ENCODE measurements around the gene KIAA0232. TPM values are rescaled to one million over a fixed set of nuclear protein-coding genes. Genes with fewer than 3 reads are reported as not detected.

The KIAA0232 gene
- total and polyA plus RNA-seq, 2 donors = 10.5 to 12.8 TPM

DNA sequence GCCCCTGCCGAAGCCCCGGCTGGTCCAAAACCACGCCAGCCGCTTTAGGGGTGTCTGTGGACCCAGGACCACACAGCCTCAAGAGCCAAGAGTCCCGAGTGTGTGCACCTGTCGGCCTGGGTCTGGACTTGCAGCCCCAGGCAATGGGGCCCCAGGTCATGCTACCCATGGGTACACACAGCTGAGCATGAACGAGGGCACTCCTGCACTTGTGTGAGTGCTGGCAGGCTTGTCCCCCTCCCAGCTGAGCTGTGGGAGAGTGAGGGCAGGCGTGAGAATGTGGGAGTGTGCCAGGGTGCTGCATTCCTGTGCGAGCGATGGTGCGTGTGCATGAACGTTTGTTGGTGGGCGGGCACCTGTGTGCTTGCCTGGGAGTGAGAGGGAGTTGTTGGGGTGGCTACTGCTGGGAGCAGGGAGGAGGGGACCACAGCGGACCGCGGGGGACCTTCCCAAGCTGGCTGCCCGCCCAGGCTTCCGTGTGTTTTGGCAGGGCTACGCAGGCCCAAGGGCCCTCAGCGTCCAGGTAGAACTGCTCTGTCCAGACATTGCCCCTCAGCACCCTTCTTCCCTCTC is 35.7 kb upstream of the KIAA0232 start:
- Histone ChIP-seq H3K27ac (ENCODE audit: low read depth in 1 of 2, low read length in 1 of 2) (no peak overlapping the region), H3K27me3 (ENCODE audit: control insufficient read depth in 2 of 2, insufficient read depth in 1 of 2, low read length in 1 of 2) (no peaks in the 10 kb centered on the region), H3K36me3 (ENCODE audit: control insufficient read depth in 2 of 2, insufficient read depth in 2 of 2, low read length in 1 of 2) (no peaks in the 10 kb centered on the region), H3K9me3 (ENCODE audit: control insufficient read depth in 2 of 2, insufficient read depth in 1 of 2, low read length in 1 of 2) (peaks cover 0 to 1% of the 10 kb centered on the region in 2 donors), H3K4me1 (ENCODE audit: control insufficient read depth in 2 of 2, insufficient read depth in 2 of 2, low read length in 2 of 2) (peaks cover 0 to 17% of the 10 kb centered on the region in 2 donors), H3K4me3 (ENCODE audit: low read length in 2 of 2) (no peak overlapping the region)
- no peak for DNase-seq (ENCODE audit: low read depth in 6 of 9, low spot score in 9 of 9)
- WGBS = 90% methylated on average over 20 of the region's 20 CpGs

DNA sequence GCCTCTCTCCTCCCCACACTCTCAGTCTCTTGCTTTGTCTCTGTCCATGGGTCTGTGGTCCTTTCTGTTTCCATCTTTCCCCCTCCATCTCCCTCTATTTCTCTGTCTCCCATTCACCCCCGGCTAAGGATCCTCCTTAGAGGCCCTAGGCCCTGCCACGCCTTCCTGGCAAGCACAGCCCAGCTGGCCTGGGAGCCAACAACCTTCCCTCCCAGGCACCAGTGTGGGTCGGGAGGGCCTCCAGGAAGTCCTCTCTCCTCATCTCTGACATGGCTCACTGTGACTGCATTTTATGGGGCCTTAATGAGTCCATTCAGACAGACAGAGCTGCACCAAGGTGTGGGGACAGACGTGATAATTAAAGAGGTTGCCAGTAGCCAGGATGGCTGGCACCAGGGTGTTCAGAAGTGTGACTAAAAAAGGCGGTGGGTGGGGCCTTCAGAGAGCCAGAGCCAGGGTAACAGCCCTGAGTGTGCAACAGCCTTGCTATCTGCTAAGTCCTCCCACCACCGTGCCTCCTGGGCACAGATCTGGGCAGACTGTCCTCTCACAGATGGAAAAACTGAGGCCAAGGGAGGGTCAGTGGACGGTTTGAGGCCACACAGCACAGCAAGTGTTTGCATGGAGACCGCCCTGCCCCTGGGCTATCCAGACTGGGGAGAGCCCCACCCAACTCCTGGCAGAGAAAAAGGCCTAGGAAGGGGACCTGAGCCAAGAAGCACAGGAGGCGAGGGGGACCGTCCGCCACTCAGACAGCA is 35.1 kb upstream of the KIAA0232 start:
- peaks cover 0 to 1% of the 10 kb centered on the region in 2 donors for H3K9me3 ChIP-seq (ENCODE audit: control insufficient read depth in 2 of 2, insufficient read depth in 1 of 2, low read length in 1 of 2)
- no peak for DNase-seq (ENCODE audit: low read depth in 6 of 9, low spot score in 9 of 9)
- no peaks in the 10 kb centered on the region for H3K36me3 ChIP-seq (ENCODE audit: control insufficient read depth in 2 of 2, insufficient read depth in 2 of 2, low read length in 1 of 2)
- H3K4me1 ChIP-seq (ENCODE audit: control insufficient read depth in 2 of 2, insufficient read depth in 2 of 2, low read length in 2 of 2) = peaks cover 0 to 23% of the 10 kb centered on the region in 2 donors
- 88% methylated on average over 11 of the region's 11 CpGs for WGBS
- H3K27me3 ChIP-seq (ENCODE audit: control insufficient read depth in 2 of 2, insufficient read depth in 1 of 2, low read length in 1 of 2) = no peaks in the 10 kb centered on the region
- no peak overlapping the region for H3K27ac ChIP-seq (ENCODE audit: low read depth in 1 of 2, low read length in 1 of 2)
- no peak overlapping the region for H3K4me3 ChIP-seq (ENCODE audit: low read length in 2 of 2)

GRCh38 chr4:6748286-6748685 is 34.2 kb upstream of the KIAA0232 start:
- Histone ChIP-seq H3K27ac (ENCODE audit: low read depth in 1 of 2, low read length in 1 of 2) (no peak overlapping the region), H3K27me3 (ENCODE audit: control insufficient read depth in 2 of 2, insufficient read depth in 1 of 2, low read length in 1 of 2) (no peaks in the 10 kb centered on the region), H3K9me3 (ENCODE audit: control insufficient read depth in 2 of 2, insufficient read depth in 1 of 2, low read length in 1 of 2) (peaks cover 0 to 1% of the 10 kb centered on the region in 2 donors), H3K4me1 (ENCODE audit: control insufficient read depth in 2 of 2, insufficient read depth in 2 of 2, low read length in 2 of 2) (peaks cover 0 to 23% of the 10 kb centered on the region in 2 donors), H3K4me3 (ENCODE audit: low read length in 2 of 2) (no peak overlapping the region), H3K36me3 (ENCODE audit: control insufficient read depth in 2 of 2, insufficient read depth in 2 of 2, low read length in 1 of 2) (no peaks in the 10 kb centered on the region)
- DNase-seq (ENCODE audit: low read depth in 6 of 9, low spot score in 9 of 9) = no peak
- WGBS = 98% methylated on average over 9 of the region's 9 CpGs

GRCh38 chr4:6749340-6750171 is 33.0 kb upstream of the KIAA0232 start:
- Histone ChIP-seq H3K4me3 (ENCODE audit: low read length in 2 of 2) (no peak overlapping the region), H3K36me3 (ENCODE audit: control insufficient read depth in 2 of 2, insufficient read depth in 2 of 2, low read length in 1 of 2) (no peaks in the 10 kb centered on the region), H3K27ac (ENCODE audit: low read depth in 1 of 2, low read length in 1 of 2) (no peak overlapping the region), H3K9me3 (ENCODE audit: control insufficient read depth in 2 of 2, insufficient read depth in 1 of 2, low read length in 1 of 2) (peaks cover 0 to 1% of the 10 kb centered on the region in 2 donors), H3K4me1 (ENCODE audit: control insufficient read depth in 2 of 2, insufficient read depth in 2 of 2, low read length in 2 of 2) (peaks cover 0 to 23% of the 10 kb centered on the region in 2 donors), H3K27me3 (ENCODE audit: control insufficient read depth in 2 of 2, insufficient read depth in 1 of 2, low read length in 1 of 2) (no peaks in the 10 kb centered on the region)
- no peak for DNase-seq (ENCODE audit: low read depth in 6 of 9, low spot score in 9 of 9)
- WGBS = 88% methylated on average over 25 of the region's 25 CpGs

GRCh38 chr4:6750286-6751221 is 32.0 kb upstream of the KIAA0232 start:
- Histone ChIP-seq H3K4me1 (ENCODE audit: control insufficient read depth in 2 of 2, insufficient read depth in 2 of 2, low read length in 2 of 2) (peaks cover 0 to 23% of the 10 kb centered on the region in 2 donors), H3K27ac (ENCODE audit: low read depth in 1 of 2, low read length in 1 of 2) (no peak overlapping the region), H3K27me3 (ENCODE audit: control insufficient read depth in 2 of 2, insufficient read depth in 1 of 2, low read length in 1 of 2) (no peaks in the 10 kb centered on the region), H3K36me3 (ENCODE audit: control insufficient read depth in 2 of 2, insufficient read depth in 2 of 2, low read length in 1 of 2) (no peaks in the 10 kb centered on the region), H3K4me3 (ENCODE audit: low read length in 2 of 2) (no peak overlapping the region), H3K9me3 (ENCODE audit: control insufficient read depth in 2 of 2, insufficient read depth in 1 of 2, low read length in 1 of 2) (peaks cover 0 to 1% of the 10 kb centered on the region in 2 donors)
- DNase-seq (ENCODE audit: low read depth in 6 of 9, low spot score in 9 of 9) = no peak
- 93% methylated on average over 23 of the region's 23 CpGs for WGBS

DNA sequence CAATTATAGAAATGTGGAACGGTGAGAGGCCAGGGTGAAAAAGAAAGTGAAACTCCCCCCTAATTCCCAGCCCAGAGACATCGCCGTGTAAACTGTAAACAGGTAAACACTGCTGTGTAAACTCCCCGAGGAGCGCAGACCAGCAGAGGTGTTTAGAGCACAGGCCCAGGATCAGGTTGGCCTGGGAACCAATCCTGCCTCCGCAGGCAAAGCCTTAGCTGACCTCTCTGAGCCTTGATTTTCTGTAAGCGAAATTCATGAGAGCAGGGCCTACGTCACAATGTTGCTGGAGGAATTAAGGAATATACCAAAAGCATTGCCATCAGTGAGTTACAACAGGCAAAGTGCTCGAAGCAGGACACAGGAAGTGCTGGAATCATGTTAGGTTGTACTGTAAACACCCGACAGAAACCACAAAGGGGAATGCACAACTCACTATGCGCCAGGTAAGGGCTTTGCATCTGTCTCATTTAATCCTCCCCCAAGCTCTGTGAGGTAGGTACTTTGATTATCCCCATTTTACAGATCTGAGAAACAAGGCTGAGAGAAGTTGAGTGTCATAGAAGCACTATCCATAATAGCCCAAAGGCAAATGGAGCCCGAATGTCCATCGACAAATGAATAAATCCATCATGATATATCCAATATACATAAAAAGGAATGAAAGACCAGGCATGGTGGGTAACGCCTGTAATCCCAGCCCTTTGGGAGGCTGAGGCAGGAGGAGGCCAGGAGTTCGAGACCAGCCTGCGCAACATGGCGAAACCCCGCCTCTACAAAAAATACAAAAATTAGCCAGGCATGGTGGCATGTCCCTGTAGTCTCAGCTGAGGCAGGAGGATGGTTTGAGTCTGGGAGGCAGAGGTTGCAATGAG is 30.7 kb upstream of the KIAA0232 start:
- Histone ChIP-seq H3K27ac (ENCODE audit: low read depth in 1 of 2, low read length in 1 of 2) (peak overlapping the region in 1 of 2 donors; percentile 79), H3K9me3 (ENCODE audit: control insufficient read depth in 2 of 2, insufficient read depth in 1 of 2, low read length in 1 of 2) (no peaks in the 10 kb centered on the region), H3K4me3 (ENCODE audit: low read length in 2 of 2) (no peak overlapping the region), H3K36me3 (ENCODE audit: control insufficient read depth in 2 of 2, insufficient read depth in 2 of 2, low read length in 1 of 2) (no peaks in the 10 kb centered on the region), H3K4me1 (ENCODE audit: control insufficient read depth in 2 of 2, insufficient read depth in 2 of 2, low read length in 2 of 2) (peaks cover 0 to 23% of the 10 kb centered on the region in 2 donors), H3K27me3 (ENCODE audit: control insufficient read depth in 2 of 2, insufficient read depth in 1 of 2, low read length in 1 of 2) (no peaks in the 10 kb centered on the region)
- 75% methylated on average over 18 of the region's 18 CpGs for WGBS
- DNase-seq (ENCODE audit: low read depth in 6 of 9, low spot score in 9 of 9) = peak in 1 of 9 donors; percentile 51

- DNase-seq (ENCODE audit: low read depth in 6 of 9, low spot score in 9 of 9) = no peak
- H3K36me3 ChIP-seq (ENCODE audit: control insufficient read depth in 2 of 2, insufficient read depth in 2 of 2, low read length in 1 of 2) = no peaks in the 10 kb centered on the region
- H3K27ac ChIP-seq (ENCODE audit: low read depth in 1 of 2, low read length in 1 of 2) = no peak overlapping the region
- peaks cover 0 to 19% of the 10 kb centered on the region in 2 donors for H3K4me1 ChIP-seq (ENCODE audit: control insufficient read depth in 2 of 2, insufficient read depth in 2 of 2, low read length in 2 of 2)
- H3K4me3 ChIP-seq (ENCODE audit: low read length in 2 of 2) = no peak overlapping the region
- WGBS = 91% methylated on average over 6 of the region's 6 CpGs
- no peaks in the 10 kb centered on the region for H3K27me3 ChIP-seq (ENCODE audit: control insufficient read depth in 2 of 2, insufficient read depth in 1 of 2, low read length in 1 of 2)
- no peaks in the 10 kb centered on the region for H3K9me3 ChIP-seq (ENCODE audit: control insufficient read depth in 2 of 2, insufficient read depth in 1 of 2, low read length in 1 of 2)
Observed at GRCh38 chr4:6752486-6752829, 30.1 kb upstream of the KIAA0232 start.

DNA sequence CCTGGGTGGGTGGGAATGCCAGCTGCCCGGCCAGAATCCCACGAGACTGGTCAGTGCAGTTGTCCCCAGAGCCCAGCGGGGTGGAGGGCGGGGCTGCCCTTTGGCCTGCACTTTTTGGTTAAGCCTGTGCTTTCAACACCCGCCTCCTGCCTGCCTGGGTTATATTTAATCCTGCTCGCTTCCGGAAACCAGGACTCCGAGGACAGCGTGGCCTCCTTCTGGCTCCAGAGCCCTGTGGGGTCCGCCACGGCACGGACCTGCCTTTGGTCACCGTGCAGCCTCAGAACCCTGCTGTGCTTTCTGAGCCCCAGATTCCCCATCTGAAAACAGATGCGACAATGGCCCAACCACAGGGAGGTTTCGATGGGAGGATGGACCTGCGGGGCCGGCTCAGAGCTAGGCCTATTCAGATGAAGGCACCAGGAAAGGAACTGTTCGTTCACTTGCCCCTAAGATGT is 29.4 kb upstream of the KIAA0232 start:
- 98% methylated on average over 18 of the region's 18 CpGs for WGBS
- H3K36me3 ChIP-seq (ENCODE audit: control insufficient read depth in 2 of 2, insufficient read depth in 2 of 2, low read length in 1 of 2) = no peaks in the 10 kb centered on the region
- no peak overlapping the region for H3K4me3 ChIP-seq (ENCODE audit: low read length in 2 of 2)
- DNase-seq (ENCODE audit: low read depth in 6 of 9, low spot score in 9 of 9) = no peak
- peaks cover 0 to 17% of the 10 kb centered on the region in 2 donors for H3K4me1 ChIP-seq (ENCODE audit: control insufficient read depth in 2 of 2, insufficient read depth in 2 of 2, low read length in 2 of 2)
- no peaks in the 10 kb centered on the region for H3K27me3 ChIP-seq (ENCODE audit: control insufficient read depth in 2 of 2, insufficient read depth in 1 of 2, low read length in 1 of 2)
- no peak overlapping the region for H3K27ac ChIP-seq (ENCODE audit: low read depth in 1 of 2, low read length in 1 of 2)
- no peaks in the 10 kb centered on the region for H3K9me3 ChIP-seq (ENCODE audit: control insufficient read depth in 2 of 2, insufficient read depth in 1 of 2, low read length in 1 of 2)

All from thymus (tissue), 11 donors.